Measurements from ENCODE around the gene C2CD3.
"Not testable (repeated sequence)": the region's sequence is repeated elsewhere in the genome, so short reads cannot be mapped to it uniquely, and the experiment has no call there.

The C2CD3 gene

GRCh38 chr11:74162681-74163467 lies 7.9 kb downstream of the C2CD3 start:
- DNase-seq: no peak

- no peak for DNase-seq
These were observed 11.2 kb downstream of the C2CD3 start for GRCh38 chr11:74159642-74160041.

GRCh38 chr11:74157169-74157568 lies 13.6 kb downstream of the C2CD3 start:
- no peak for DNase-seq

DNA sequence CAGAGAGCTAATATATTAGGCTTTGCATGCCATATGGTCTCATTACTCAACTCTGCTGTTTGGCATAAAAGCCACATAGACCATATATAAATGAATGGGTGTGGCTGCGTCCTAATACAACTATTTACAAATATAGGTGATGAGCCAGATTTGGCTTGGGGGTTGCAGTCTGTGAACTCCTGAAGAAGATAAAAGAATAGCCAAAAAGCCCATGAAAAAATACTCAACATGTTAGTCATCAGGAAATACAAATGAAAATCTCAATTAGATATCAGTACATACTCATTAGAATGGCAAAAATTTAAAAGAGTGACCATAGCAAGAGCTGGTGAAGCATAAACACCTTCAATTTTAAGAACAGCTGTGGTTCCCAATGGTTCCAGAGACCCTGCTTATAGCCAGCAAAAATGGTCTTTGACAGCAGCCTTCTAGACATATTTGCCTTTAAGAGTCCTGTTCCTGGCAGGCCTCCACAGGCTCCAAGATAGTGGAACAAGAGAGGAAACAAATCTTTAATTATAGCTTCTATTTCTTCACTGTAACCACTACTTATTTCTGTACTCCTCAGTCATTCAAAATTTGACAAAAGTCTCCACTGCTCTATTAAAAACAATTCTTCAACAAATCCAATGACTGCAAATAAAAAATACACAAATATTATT lies 16.1 kb downstream of the C2CD3 start:
- no peak for DNase-seq

DNA sequence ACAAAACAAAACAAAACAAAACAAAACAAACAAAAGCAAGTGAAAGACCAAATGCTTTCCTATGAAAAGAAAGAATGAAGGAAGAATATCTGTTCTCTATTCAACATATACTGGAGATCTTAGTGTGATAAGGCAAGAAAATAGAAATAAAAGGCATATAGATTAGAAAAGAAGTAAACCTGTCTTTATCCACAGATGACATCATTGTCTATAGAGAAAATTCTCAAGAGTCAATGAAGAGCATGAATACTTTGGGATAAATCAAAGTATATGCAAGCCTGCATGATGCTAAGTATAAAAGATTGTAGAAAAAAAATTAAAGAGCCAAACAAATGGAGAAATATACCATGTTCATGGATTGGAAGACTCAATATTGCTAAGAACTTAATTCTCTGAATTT lies 17.6 kb downstream of the C2CD3 start:
- no peak for DNase-seq

- no peak for DNase-seq
These were observed 23.4 kb downstream of the C2CD3 start for GRCh38 chr11:74147199-74147929.

- no peak for DNase-seq
These were observed 26.2 kb downstream of the C2CD3 start for GRCh38 chr11:74144592-74144991.

GRCh38 chr11:74142624-74143023 lies 28.2 kb downstream of the C2CD3 start:
- DNase-seq: no peak

- DNase-seq: no peak
These were observed 28.9 kb downstream of the C2CD3 start for GRCh38 chr11:74141908-74142307.

- no peak for DNase-seq
These were observed 29.5 kb downstream of the C2CD3 start for GRCh38 chr11:74141241-74141695.

DNA sequence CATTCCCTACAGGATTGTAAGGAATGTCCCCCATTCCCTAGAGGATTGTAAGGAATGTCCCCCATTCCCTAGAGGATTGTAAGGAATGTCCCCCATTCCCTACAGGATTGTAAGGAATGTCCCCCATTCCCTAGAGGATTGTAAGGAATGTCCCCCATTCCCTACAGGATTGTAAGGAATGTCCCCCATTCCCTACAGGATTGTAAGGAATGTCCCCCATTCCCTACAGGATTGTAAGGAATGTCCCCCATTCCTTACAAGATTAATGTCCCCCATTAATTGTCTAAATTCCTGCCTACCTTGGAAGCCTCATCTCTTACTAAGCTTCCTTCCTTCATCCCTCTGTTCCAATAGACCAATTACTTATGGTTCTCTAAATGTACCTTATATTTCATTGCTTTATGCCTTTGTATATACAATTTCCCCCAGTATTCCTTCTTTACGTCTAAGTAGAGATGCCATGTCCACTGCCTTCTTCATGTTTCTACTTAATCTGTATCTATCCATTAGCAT lies 30.8 kb downstream of the C2CD3 start:
- not testable (repeated sequence) for DNase-seq

DNA sequence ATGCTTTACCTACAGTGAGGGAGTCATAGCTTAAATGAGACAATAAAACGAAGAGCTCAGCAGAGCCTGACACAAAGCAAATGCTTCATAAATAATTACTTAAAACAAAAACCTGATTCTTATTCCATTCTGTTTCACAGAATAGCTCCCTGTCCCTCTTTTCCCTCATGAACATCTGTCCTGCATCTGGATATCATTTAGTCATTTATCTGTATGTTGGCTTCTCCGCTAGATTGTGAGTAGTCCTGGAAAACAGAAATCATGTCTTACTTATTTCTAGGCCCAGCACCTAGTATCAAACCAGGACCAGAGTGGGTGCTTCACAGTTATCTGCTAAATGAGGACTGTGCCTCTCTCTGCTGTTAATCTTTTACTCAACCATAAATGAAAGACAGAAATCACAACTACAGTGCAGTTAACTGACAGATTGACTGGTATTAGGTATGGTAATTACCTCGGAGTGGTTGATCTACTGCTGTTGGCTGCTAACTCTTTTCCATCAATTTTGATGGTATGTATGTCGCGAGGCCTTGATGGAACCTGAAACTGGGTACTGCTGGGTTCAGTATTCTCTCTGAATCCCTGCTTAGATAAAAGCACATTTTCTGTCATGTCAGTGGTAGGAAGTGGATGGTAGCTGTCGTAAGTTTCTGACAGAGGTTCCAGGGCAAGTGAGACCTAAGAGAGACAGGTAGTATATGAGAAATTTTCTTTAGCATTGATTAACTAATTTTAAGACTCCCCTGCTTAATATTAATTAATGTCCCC lies 31.5 kb downstream of the C2CD3 start:
- DNase-seq: no peak

GRCh38 chr11:74138572-74138971 lies 32.2 kb downstream of the C2CD3 start:
- no peak for DNase-seq

GRCh38 chr11:74138021-74138420 lies 32.8 kb downstream of the C2CD3 start:
- DNase-seq: no peak

- no peak for DNase-seq
These were observed 35.5 kb downstream of the C2CD3 start for GRCh38 chr11:74135127-74135840.

- no peak for DNase-seq
These were observed 36.1 kb downstream of the C2CD3 start for GRCh38 chr11:74134661-74135060.

DNA sequence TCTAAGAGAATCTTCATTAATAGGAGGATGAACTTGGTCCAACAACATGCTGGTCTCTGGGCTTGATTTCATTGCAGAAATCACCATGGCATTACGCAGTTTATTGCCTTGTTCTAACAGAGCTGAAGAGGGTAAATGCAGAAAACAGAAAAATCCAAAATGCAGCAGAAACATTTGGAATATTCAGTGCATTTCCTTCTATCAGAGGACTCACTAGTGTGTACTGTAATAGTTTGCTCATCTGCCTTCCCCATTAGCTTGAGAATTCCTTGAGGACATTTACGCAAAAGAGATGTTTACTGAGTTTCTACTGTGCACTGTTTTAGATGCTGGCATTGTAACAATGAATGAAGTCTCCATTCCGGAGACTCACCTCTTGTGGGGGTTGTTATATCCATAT lies 37.4 kb downstream of the C2CD3 start:
- DNase-seq: no peak

DNA sequence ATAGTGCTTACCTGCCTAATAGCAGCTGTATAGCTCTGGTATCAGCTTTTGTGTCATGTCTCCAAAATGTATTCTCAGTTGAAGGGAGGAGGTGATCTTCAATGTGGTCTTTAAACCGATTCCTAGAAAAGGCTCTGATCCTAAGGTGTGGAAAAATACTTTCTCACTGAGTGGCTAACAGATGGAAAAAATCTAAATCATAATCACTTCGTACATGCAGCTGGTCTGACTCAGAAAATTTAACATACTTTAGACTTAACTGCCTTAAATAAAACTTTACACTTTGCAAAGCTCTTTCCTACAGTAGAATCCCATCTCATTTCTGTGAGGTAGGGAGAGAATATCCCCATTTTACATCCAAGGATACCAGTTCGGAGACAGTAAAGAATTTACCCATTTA lies 38.0 kb downstream of the C2CD3 start:
- DNase-seq: no peak

GRCh38 chr11:74129121-74129520 lies 41.7 kb downstream of the C2CD3 start:
- not testable (repeated sequence) for DNase-seq

GRCh38 chr11:74123008-74123448 lies 47.8 kb downstream of the C2CD3 start:
- no peak for DNase-seq

- no peak for DNase-seq
These were observed 49.0 kb downstream of the C2CD3 start for GRCh38 chr11:74121804-74122203.

Data from activated CD4-positive, alpha-beta T cell treated with anti-CD3 and anti-CD28 coated beads, Interleukin-2, amount 50 U/mL, for 48 hours (primary cell).